GM23248 (cell line): ENCODE measurements around the gene INTS11.

Experiments
- EZH2 ChIP-seq: fragments of 200-600 bp; sonication (generic); IDR thresholded peaks from 2 replicates; pipeline ENCODE4 v1.6.1; 2018; ENCODE audit warnings: antibody characterized with exemption, mild to moderate bottlenecking; ENCODE audit not compliant: insufficient read depth, poor library complexity, severe bottlenecking
- EZH2phosphoT487 ChIP-seq: fragments of 200-600 bp; sonication (generic); IDR thresholded peaks from 2 replicates; pipeline ENCODE4 v1.6.1; 2018; ENCODE audit warnings: antibody characterized with exemption, moderate library complexity, mild to moderate bottlenecking, low read depth; ENCODE audit not compliant: insufficient read depth

DNA sequence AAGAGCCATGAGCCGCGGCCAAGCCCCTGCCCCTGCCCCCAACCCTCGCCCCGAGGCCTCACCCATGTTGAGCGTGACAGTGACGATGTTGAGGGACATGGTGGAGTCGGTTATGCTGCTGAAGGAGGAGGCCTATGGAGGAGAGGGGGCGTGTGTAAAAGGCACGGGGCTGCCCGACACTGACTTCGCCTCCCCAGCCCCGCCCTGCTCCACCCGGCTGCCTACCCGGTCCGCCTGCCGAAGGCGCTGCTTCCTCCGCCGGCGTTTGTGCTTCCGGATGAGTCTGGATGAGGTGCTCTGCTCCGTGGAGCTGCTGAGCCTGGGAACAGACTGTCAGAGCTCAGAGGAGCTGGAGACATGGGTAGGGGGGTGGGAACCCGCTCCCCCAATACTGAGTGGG is 15.7 kb upstream of the INTS11 start:
- TF ChIP-seq EZH2phosphoT487 (no peak), EZH2 (no peak)
